Omental fat pad (tissue), 4 donors: ENCODE measurements around the gene VAV3. TPM values are rescaled to one million over a fixed set of nuclear protein-coding genes. Genes with fewer than 3 reads are reported as not detected.

Experiments used
- ATAC-seq: fragments of 150-250 bp; one replicate; pipeline ENCODE4 v1.9.1; 2016; ENCODE audit warnings: mild to moderate bottlenecking, moderate library complexity; ENCODE audit not compliant: low FRiP score
- DNase-seq: peaks from one replicate; pipeline ENCODE4 v3.0.0-alpha.2; 2019; ENCODE audit warnings: low spot score
- CTCF ChIP-seq, 3 donors: fragments of 450-650 bp; IDR thresholded peaks; one replicate each; pipeline ENCODE4 v1.5.1; 2016 to 2017; ENCODE audit warnings: antibody characterized with exemption in 3 of 3, mild to moderate bottlenecking in 3 of 3, moderate library complexity in 2 of 3
- total RNA-seq, 4 donors: library from RNA; depleted of rRNA; stranded (reverse); fragments of >200 nt; gene quantifications; one replicate each; pipeline ENCODE4 v1.1.0, GENCODE V29; 2016

The VAV3 gene
- total RNA-seq, 4 donors from 2014 or later = 5.4 to 10.9 (median 10.2) TPM

GRCh38 chr1:107867897-107868296 is 97.1 kb downstream of the VAV3 start:
- no peak for TF ChIP-seq CTCF (IDR thresholded peaks at IDR 0.05)
- ATAC-seq (no peak), DNase-seq (no peak)

- no peak for ATAC-seq
- DNase-seq = no peak
- no peak for TF ChIP-seq CTCF (IDR thresholded peaks at IDR 0.05)
These were observed 97.6 kb downstream of the VAV3 start for GRCh38 chr1:107867422-107867821.

GRCh38 chr1:107866870-107867269 is 98.1 kb downstream of the VAV3 start:
- TF ChIP-seq CTCF (IDR thresholded peaks at IDR 0.05) = no peak
- ATAC-seq (no peak), DNase-seq (no peak)

- TF ChIP-seq CTCF (IDR thresholded peaks at IDR 0.05) = no peak
- ATAC-seq = no peak
- DNase-seq = no peak
These were observed 99.4 kb downstream of the VAV3 start for GRCh38 chr1:107865627-107866026.

- ATAC-seq = no peak
- no peak for TF ChIP-seq CTCF (IDR thresholded peaks at IDR 0.05)
- no peak for DNase-seq
These were observed 101.6 kb downstream of the VAV3 start for GRCh38 chr1:107863342-107863741.

- ATAC-seq (no peak), DNase-seq (no peak)
- no peak for TF ChIP-seq CTCF (IDR thresholded peaks at IDR 0.05)
These were observed 102.9 kb downstream of the VAV3 start for GRCh38 chr1:107862064-107862463.

GRCh38 chr1:107858323-107858722 is 106.7 kb downstream of the VAV3 start:
- no peak for DNase-seq
- no peak for ATAC-seq
- TF ChIP-seq CTCF (IDR thresholded peaks at IDR 0.05) = no peak
